ENCODE results near the gene NEGR1. TPM values are rescaled to one million over a fixed set of nuclear protein-coding genes. Genes with fewer than 3 reads are reported as not detected.

Gene NEGR1
- total RNA-seq, 1 experiment from 2014 or later: 2.9 TPM

- H3K9me3 Mint-ChIP-seq: no peaks in the 10 kb centered on the region
- ChIA-PET POLR2A (no interaction called here), CTCF (interaction anchor here (1.1 kb wide), 1 partner anchor 14 kb away, joined by 3 read pairs; no protein-coding TSS in a partner anchor)
- no peaks in the 10 kb centered on the region for H3K36me3 Mint-ChIP-seq
- H3K27me3 Mint-ChIP-seq (ENCODE audit: low read depth): no peaks in the 10 kb centered on the region
- ATAC-seq (no peak), DNase-seq (ENCODE audit: low spot score) (no peak)
- TF ChIP-seq ZBTB43 (CRISPR knock-in tag; IDR thresholded peaks at IDR 0.05) (no peak), ETV6 (CRISPR knock-in tag; IDR thresholded peaks at IDR 0.05) (no peak), HMGA2 (CRISPR knock-in tag; IDR thresholded peaks at IDR 0.05) (no peak), ZNF138 (CRISPR knock-in tag; conservative IDR thresholded peaks at IDR 0.05) (no peak)
- H3K4me1 Mint-ChIP-seq: peaks cover 16% of the 10 kb centered on the region
- H3K4me3 Mint-ChIP-seq: no peak overlapping the region
- no peak overlapping the region for H3K27ac Mint-ChIP-seq
These were observed 230.8 kb downstream of the NEGR1 start for GRCh38 chr1:72051538-72051937.

GRCh38 chr1:72050551-72050950 lies 231.8 kb downstream of the NEGR1 start:
- Mint-ChIP-seq H3K27ac (no peak overlapping the region), H3K27me3 (ENCODE audit: low read depth) (no peaks in the 10 kb centered on the region), H3K9me3 (peaks cover 5% of the 10 kb centered on the region), H3K36me3 (0 out of 2 replicates have a peak, but pooled peaks cover under 1% of the 10 kb centered on the region), H3K4me3 (no peak overlapping the region), H3K4me1 (peaks cover 16% of the 10 kb centered on the region)
- ATAC-seq: no peak
- TF ChIP-seq ZNF263 (CRISPR knock-in tag; IDR thresholded peaks at IDR 0.05; ENCODE audit: low read depth) (no peak), JAZF1 (CRISPR knock-in tag; IDR thresholded peaks at IDR 0.05) (no peak), ATF2 (CRISPR knock-in tag; IDR thresholded peaks at IDR 0.05; ENCODE audit: borderline replicate concordance, low read depth) (no peak), IRF1 (CRISPR knock-in tag; IDR thresholded peaks at IDR 0.05) (no peak), SP1 (CRISPR knock-in tag; conservative IDR thresholded peaks at IDR 0.05) (no peak), ZNF281 (CRISPR knock-in tag; IDR thresholded peaks at IDR 0.05) (no peak), ETV6 (CRISPR knock-in tag; IDR thresholded peaks at IDR 0.05) (no peak), FOXP4 (CRISPR knock-in tag; IDR thresholded peaks at IDR 0.05) (no peak), ZNF423 (CRISPR knock-in tag; IDR thresholded peaks at IDR 0.05) (no peak)
- DNase-seq (ENCODE audit: low spot score): no peak
- ChIA-PET CTCF (no interaction called here), POLR2A (no interaction called here)

- no peak overlapping the region for H3K27ac Mint-ChIP-seq
- no peak overlapping the region for H3K4me3 Mint-ChIP-seq
- H3K36me3 Mint-ChIP-seq: 0 out of 2 replicates have a peak, but pooled peaks cover 4% of the 10 kb centered on the region
- TF ChIP-seq ETV6 (CRISPR knock-in tag; IDR thresholded peaks at IDR 0.05) (no peak), CTCF (IDR thresholded peaks at IDR 0.05) (peak; percentile 39), ZNF416 (CRISPR knock-in tag; IDR thresholded peaks at IDR 0.05) (no peak), CREB1 (CRISPR knock-in tag; IDR thresholded peaks at IDR 0.05) (no peak), ATF3 (CRISPR knock-in tag; conservative IDR thresholded peaks at IDR 0.05) (no peak)
- H3K4me1 Mint-ChIP-seq: peaks cover 20% of the 10 kb centered on the region
- ChIA-PET POLR2A (no interaction called here), CTCF (interaction anchor here (0.6 to 1.8 kb wide), 21 partner anchors 10 to 445 kb away, joined by 3 to 10 read pairs (median 4); no protein-coding TSS in a partner anchor)
- peaks cover 9% of the 10 kb centered on the region for H3K9me3 Mint-ChIP-seq
- DNase-seq (ENCODE audit: low spot score): peak; percentile 34
- no peaks in the 10 kb centered on the region for H3K27me3 Mint-ChIP-seq (ENCODE audit: low read depth)
- peak; percentile 16; the same call in 1 of the 2 replicates for ATAC-seq
These were observed 244.5 kb downstream of the NEGR1 start for GRCh38 chr1:72037745-72038343.
